ENCODE measurements around the gene ADAMTS17.

ADAMTS17 gene

DNA sequence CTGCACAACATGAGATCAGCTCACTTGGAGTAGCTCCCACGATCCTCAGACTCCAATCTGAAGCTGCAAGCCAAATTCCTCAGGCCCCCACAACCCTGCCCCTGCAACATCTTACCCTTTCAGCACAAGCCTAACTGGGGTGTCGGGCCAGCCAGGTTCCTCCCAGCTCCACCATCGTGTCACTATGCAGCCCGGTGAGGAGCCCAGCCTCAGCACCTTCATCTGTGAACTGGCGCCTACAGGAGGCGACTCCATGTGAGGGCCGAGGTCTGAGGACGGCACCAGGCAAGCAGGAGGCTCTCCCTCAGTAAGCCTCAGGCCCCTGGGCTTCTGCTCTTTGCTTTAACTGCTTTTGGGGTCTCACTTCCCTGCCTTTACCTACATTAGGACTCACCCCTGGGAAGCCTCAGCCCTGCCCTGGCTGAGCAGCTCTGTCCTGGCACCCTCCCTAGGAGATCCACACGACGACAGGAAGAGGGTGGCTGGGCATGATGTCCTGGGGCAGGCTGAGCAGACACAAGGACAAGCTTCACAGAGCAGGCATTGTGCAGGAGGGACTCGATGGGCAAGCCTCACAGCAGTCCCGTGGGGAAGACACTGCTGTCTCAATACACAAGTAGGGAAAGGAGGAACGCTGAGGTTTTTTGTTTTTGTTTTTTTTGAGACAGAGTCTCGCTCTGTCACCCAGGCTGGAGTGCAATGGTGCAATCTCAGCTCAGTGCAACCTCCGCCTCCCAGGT lies 104.6 kb downstream of the ADAMTS17 start:
- Histone ChIP-seq H3K9me3 (ENCODE audit: insufficient read depth, low read depth, low read length) (no peaks in the 10 kb centered on the region), H3K4me3 (ENCODE audit: low read length) (no peak overlapping the region), H3K4me1 (ENCODE audit: insufficient read depth, low read length) (no peaks in the 10 kb centered on the region), H3K36me3 (ENCODE audit: insufficient read depth, low read depth, low read length) (no peaks in the 10 kb centered on the region), H3K27ac (ENCODE audit: low read length) (no peak overlapping the region), H3K9ac (ENCODE audit: low read depth, low read length) (no peak overlapping the region), H3K27me3 (ENCODE audit: insufficient read depth, low read length) (no peaks in the 10 kb centered on the region)

DNA sequence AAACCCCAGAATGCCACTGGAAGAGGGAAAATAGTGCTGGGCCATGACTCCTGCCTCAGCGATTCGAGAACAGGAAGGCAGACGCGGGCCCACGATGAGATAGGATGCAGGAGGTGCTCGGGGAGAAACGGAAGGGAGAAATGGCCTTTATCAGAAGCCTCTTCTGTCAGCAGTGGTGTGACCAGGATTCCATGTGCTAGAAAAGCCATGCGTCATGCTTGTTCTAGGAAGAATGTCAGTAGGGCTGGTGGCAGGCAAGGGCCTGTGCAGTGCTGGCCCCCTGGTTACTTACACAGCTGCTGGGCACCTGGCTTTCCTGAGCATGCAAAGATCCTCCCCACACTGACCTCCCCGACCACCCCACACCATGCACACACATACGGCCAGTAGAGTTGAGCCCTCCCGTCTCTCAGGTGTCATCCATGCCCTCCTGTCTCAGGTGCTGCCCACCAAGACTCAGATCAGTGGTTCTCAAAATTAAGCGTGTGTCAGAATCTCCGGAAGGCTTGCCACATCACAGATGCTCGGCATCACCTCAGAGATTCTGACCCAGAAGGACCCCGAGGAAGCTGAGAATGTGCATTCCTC lies 106.7 kb downstream of the ADAMTS17 start:
- no peaks in the 10 kb centered on the region for H3K9me3 ChIP-seq (ENCODE audit: insufficient read depth, low read depth, low read length)
- H3K36me3 ChIP-seq (ENCODE audit: insufficient read depth, low read depth, low read length) = no peaks in the 10 kb centered on the region
- H3K4me1 ChIP-seq (ENCODE audit: insufficient read depth, low read length) = no peaks in the 10 kb centered on the region
- no peak overlapping the region for H3K27ac ChIP-seq (ENCODE audit: low read length)
- H3K27me3 ChIP-seq (ENCODE audit: insufficient read depth, low read length) = no peaks in the 10 kb centered on the region
- no peak overlapping the region for H3K9ac ChIP-seq (ENCODE audit: low read depth, low read length)
- no peak overlapping the region for H3K4me3 ChIP-seq (ENCODE audit: low read length)

DNA sequence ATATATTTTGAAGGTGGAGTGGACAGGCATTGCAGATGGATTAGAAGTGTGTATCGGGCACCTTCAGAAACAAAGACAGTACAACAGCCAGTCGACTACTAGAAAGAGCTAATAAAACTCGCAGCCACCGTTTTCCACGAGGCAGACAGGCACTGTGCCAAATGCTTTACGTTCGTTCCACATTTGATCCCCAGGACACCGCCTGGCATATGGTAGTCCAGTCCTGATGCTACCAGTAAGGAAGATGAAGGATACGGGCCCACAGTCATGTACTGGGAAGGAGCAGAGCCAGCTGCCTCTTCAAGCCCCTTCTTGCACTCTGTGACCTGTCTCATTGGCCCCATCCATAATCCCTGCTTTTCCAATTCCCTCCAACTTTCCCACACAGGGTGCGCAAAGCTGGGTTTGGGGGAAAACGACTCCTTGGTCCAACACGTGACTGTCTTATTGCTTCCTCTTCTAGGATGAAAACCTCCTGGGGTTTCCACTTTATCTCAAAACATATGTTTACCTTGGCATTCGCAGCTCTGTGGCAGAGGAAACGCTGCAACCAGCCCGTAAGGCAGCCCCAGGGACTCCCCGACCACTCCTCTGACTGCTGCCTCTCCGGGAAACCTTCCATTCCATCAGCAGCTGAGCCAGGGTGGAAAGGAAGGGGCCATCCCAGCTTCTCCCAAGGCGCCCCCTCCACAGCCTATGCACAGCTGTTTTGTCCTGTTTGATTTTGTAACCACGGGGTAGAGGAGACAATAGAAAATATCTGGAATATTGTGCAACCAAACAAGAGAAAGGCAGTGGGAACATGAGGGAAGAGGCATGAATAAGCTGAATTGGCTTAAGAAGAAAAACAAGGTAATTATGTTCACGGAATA lies 107.4 kb downstream of the ADAMTS17 start:
- H3K4me3 ChIP-seq (ENCODE audit: low read length) = no peak overlapping the region
- H3K27ac ChIP-seq (ENCODE audit: low read length) = no peak overlapping the region
- no peaks in the 10 kb centered on the region for H3K27me3 ChIP-seq (ENCODE audit: insufficient read depth, low read length)
- no peaks in the 10 kb centered on the region for H3K4me1 ChIP-seq (ENCODE audit: insufficient read depth, low read length)
- no peak overlapping the region for H3K9ac ChIP-seq (ENCODE audit: low read depth, low read length)
- no peaks in the 10 kb centered on the region for H3K9me3 ChIP-seq (ENCODE audit: insufficient read depth, low read depth, low read length)
- no peaks in the 10 kb centered on the region for H3K36me3 ChIP-seq (ENCODE audit: insufficient read depth, low read depth, low read length)

DNA sequence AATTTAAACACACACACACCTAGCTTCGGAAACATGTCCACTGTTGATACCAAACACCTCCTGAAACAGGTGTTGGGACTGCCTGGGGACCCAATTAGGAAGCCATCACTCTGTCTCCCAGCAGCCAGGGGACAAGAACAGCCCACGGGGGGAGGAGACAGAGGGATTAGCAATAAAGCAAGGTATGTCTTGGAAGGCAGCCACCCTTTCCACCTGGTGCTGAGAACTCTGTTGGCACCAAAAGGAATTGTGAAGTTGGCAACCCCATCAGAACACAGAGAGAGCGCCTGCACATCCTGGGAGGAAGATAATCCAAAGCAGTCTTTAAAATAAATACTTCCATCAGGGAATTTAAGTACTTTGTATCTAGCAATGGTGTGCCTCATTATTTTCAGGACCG lies 111.0 kb downstream of the ADAMTS17 start:
- Histone ChIP-seq H3K36me3 (ENCODE audit: insufficient read depth, low read depth, low read length) (no peaks in the 10 kb centered on the region), H3K4me3 (ENCODE audit: low read length) (no peak overlapping the region), H3K27ac (ENCODE audit: low read length) (no peak overlapping the region), H3K9ac (ENCODE audit: low read depth, low read length) (no peak overlapping the region), H3K9me3 (ENCODE audit: insufficient read depth, low read depth, low read length) (no peaks in the 10 kb centered on the region), H3K27me3 (ENCODE audit: insufficient read depth, low read length) (no peaks in the 10 kb centered on the region), H3K4me1 (ENCODE audit: insufficient read depth, low read length) (no peaks in the 10 kb centered on the region)

DNA sequence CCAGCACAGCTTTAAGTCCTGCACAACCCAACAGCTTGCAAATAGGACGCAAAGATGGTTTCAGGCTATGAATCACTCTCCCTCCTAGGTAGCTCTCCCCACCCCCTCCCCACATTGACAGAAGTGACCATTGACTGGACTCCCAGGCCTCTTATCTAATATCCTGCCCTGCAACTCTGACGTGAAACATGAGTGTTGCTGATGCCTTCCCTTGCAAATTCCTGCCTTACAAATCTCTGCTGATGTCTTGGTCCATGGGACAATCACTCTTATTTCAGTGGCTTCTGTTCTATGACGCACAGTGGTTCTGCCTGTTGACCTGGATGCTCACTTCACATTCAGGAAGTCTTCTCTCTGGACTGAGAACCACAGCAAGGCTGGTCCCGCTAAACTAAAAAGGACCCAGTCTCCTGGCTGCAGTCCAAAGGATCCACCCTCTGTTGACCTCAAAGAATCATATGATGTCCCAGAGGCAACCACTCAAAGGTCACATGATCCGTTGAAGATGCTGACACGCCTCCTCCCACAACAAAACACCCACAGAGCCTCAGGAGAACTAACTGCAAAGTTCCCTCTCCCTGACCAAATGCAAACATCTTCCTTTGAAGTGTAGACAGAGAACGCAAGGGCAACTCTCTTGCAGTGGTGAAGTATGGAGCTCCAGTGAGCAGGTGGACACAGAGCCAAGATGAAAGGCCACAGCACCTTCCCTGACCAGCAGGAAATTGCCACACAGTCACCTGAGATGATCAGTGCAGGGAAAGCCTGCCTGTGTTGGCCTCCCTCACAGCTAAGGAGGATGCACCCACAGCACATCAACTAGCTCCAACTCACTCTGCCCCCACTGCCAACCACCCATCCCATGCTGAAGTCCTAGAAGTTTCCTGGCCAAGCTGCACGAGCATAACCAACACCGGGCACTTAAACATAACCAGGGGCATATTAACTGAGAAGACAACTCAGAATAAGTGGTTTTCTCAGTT lies 112.3 kb downstream of the ADAMTS17 start:
- H3K27me3 ChIP-seq (ENCODE audit: insufficient read depth, low read length) = no peaks in the 10 kb centered on the region
- H3K9me3 ChIP-seq (ENCODE audit: insufficient read depth, low read depth, low read length) = no peaks in the 10 kb centered on the region
- no peak overlapping the region for H3K27ac ChIP-seq (ENCODE audit: low read length)
- H3K9ac ChIP-seq (ENCODE audit: low read depth, low read length) = no peak overlapping the region
- no peak overlapping the region for H3K4me3 ChIP-seq (ENCODE audit: low read length)
- peaks cover 3% of the 10 kb centered on the region; the same call in 1 of the 2 replicates for H3K4me1 ChIP-seq (ENCODE audit: insufficient read depth, low read length)
- no peaks in the 10 kb centered on the region for H3K36me3 ChIP-seq (ENCODE audit: insufficient read depth, low read depth, low read length)

DNA sequence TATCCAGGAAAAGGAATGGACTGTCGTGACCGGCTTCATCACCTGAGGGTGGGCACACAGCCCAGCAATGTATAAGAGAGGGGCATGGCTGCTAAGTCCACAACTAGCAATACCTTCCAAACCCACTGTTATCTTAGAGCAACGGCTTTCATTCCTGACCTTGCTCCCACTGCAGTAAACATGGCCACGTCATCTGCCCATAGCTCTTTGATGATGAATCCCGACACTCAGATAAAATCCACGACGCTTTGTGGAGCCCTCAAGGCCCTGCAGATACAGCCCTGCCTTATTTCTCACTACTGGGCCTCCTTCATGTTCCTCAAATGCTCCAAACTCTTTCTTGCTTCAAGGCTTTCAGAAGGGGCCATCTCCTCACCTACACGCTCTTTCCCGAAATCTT lies 114.0 kb downstream of the ADAMTS17 start:
- Histone ChIP-seq H3K9ac (ENCODE audit: low read depth, low read length) (no peak overlapping the region), H3K4me1 (ENCODE audit: insufficient read depth, low read length) (peaks cover 5% of the 10 kb centered on the region; the same call in 1 of the 2 replicates), H3K9me3 (ENCODE audit: insufficient read depth, low read depth, low read length) (no peaks in the 10 kb centered on the region), H3K4me3 (ENCODE audit: low read length) (no peak overlapping the region), H3K36me3 (ENCODE audit: insufficient read depth, low read depth, low read length) (no peaks in the 10 kb centered on the region), H3K27ac (ENCODE audit: low read length) (no peak overlapping the region), H3K27me3 (ENCODE audit: insufficient read depth, low read length) (no peaks in the 10 kb centered on the region)

DNA sequence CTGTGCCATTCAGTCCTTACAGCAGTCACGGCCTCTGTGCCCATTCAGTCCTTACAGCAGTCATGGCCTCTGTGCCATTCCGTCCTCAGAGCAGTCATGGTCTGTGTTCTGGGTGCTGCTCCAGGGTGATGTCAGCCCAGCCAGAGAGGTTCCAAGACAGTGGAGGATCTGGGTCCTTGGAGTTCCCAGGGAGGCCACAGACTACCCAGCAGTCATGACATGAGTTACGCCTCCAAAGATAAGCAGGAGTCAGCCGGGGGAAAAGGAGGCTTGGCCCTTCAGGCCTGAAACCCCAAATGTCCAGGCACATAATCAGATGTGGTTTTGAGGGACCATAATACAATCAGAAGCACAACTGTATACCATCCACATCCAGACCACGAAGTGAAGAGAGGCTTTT lies 115.7 kb downstream of the ADAMTS17 start:
- Histone ChIP-seq H3K4me3 (ENCODE audit: low read length) (no peak overlapping the region), H3K27ac (ENCODE audit: low read length) (no peak overlapping the region), H3K9me3 (ENCODE audit: insufficient read depth, low read depth, low read length) (no peaks in the 10 kb centered on the region), H3K9ac (ENCODE audit: low read depth, low read length) (no peak overlapping the region), H3K36me3 (ENCODE audit: insufficient read depth, low read depth, low read length) (no peaks in the 10 kb centered on the region), H3K27me3 (ENCODE audit: insufficient read depth, low read length) (no peaks in the 10 kb centered on the region), H3K4me1 (ENCODE audit: insufficient read depth, low read length) (peaks cover 5% of the 10 kb centered on the region; the same call in 1 of the 2 replicates)

DNA sequence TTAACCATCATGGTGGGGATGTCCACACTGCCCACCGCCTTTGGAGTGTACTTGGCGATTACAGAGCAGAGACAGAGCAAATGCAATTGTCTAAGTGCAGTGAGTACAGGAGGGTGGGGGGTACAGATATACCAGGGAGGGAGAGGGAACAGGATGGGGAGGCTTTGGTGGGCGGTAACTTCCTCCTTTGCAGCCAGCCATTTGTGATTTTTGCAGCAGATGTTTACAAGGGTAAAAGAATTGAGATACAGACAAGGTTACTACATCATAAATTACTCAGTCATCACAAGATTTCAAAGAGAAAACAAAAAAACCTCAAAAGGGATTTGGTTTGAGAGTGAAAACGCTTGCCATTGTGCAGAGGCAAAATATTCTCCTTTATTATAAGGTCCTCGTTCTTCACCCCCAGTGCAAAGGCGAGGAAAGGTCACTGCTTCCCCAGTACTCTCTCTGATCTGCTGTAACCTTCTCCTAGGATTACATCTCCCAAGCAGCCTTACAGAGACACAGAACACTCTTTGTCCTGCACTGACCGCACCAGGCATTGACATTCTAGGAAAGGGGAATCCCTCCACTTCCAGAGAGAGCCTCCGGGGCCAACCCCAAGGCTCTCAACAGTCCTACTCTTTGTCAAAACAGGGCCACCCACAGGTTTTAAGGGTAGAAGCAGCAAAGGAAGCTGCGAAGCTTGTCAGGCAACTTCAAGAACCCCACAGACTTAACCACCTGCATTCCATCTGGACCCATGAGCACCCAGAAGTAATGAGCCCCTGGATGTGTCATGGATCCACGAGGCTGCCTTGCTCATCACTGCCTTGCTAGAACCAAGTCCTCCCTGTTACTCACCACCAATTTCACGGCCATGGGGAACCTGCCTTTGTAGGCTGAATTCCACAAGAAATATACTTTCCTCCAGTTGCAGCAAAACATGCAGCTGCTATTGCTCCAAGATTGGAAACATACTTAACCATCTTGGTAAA lies 117.3 kb downstream of the ADAMTS17 start:
- Histone ChIP-seq H3K4me3 (ENCODE audit: low read length) (no peak overlapping the region), H3K9ac (ENCODE audit: low read depth, low read length) (no peak overlapping the region), H3K36me3 (ENCODE audit: insufficient read depth, low read depth, low read length) (no peaks in the 10 kb centered on the region), H3K27me3 (ENCODE audit: insufficient read depth, low read length) (no peaks in the 10 kb centered on the region), H3K4me1 (ENCODE audit: insufficient read depth, low read length) (peaks cover 5% of the 10 kb centered on the region; the same call in 1 of the 2 replicates), H3K27ac (ENCODE audit: low read length) (no peak overlapping the region), H3K9me3 (ENCODE audit: insufficient read depth, low read depth, low read length) (no peaks in the 10 kb centered on the region)

DNA sequence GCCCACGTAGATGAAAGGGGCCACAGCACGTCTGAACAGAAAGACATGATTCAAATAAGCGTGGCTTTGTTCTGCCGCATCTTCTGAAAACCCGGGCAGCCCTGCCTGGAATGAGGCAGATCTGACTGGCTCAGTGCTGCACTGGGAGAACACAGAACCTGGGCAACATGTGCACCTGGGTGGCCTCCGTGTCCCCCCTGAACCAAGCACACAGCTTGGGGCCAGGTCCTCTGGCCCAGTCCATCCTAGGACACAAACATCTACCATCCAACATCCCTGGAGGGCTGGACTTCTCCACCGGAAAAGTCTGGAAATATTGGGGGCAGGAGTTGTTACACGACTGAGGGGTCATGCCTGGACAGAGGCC lies 119.4 kb downstream of the ADAMTS17 start:
- Histone ChIP-seq H3K27me3 (ENCODE audit: insufficient read depth, low read length) (no peaks in the 10 kb centered on the region), H3K36me3 (ENCODE audit: insufficient read depth, low read depth, low read length) (no peaks in the 10 kb centered on the region), H3K4me3 (ENCODE audit: low read length) (no peak overlapping the region), H3K9ac (ENCODE audit: low read depth, low read length) (no peak overlapping the region), H3K27ac (ENCODE audit: low read length) (no peak overlapping the region), H3K4me1 (ENCODE audit: insufficient read depth, low read length) (peaks cover 5% of the 10 kb centered on the region; the same call in 1 of the 2 replicates), H3K9me3 (ENCODE audit: insufficient read depth, low read depth, low read length) (no peaks in the 10 kb centered on the region)

DNA sequence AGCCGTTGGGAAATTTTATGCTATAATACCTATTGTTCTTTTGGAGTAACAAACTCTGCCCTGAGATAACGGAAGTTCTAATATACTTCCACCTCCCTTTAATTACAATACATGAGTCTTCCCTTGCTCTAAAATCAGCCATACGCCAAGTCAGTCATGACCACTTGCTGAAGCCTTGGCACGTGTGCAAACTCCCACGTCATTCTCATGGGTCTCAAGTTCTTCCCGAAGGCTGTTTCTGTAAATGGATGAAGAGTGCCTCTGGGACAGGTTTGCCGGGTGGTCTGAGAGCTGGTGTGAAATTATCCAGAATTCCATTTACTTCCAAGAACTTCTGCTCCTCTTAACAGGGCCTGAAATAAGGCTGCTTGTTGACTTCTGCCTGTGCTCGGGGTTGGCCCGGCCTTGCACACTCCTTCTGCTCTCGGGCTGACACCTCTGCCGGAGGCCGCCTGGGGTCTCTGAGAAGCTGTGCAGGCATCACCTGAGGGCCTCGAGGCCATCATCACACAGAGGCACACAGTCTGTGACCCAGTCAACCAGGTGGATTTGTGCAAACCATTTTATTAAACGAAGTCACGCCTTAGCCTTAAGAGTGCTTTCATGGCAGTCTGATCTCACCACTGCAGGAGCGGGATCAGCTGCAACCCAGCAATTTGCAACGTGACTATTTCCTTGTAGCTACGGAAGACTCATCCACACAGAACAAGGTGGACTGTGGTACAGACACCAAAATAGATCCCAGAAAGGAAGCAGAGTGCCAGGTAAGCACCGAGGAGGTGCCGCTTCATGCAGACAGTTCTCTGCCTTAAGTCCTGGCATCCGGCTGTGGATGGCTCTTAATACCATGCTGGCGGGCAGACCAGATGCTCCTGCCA lies 120.1 kb downstream of the ADAMTS17 start:
- Histone ChIP-seq H3K27me3 (ENCODE audit: insufficient read depth, low read length) (no peaks in the 10 kb centered on the region), H3K4me3 (ENCODE audit: low read length) (no peak overlapping the region), H3K4me1 (ENCODE audit: insufficient read depth, low read length) (peaks cover 5% of the 10 kb centered on the region; the same call in 1 of the 2 replicates), H3K9ac (ENCODE audit: low read depth, low read length) (no peak overlapping the region), H3K9me3 (ENCODE audit: insufficient read depth, low read depth, low read length) (no peaks in the 10 kb centered on the region), H3K36me3 (ENCODE audit: insufficient read depth, low read depth, low read length) (no peaks in the 10 kb centered on the region), H3K27ac (ENCODE audit: low read length) (no peak overlapping the region)
